Calu3 (cell line): ENCODE results near the gene NCAPH2. TPM values are rescaled to one million over a fixed set of nuclear protein-coding genes. Genes with fewer than 3 reads are reported as not detected.
"Not testable (repeated sequence)": the region's sequence is repeated elsewhere in the genome, so short reads cannot be mapped to it uniquely, and the experiment has no call there.

ENCODE experiments used
- BruUV-seq: library from RNA; stranded (reverse); fragments of 400-500 nt; replicated peaks from 2 replicates; lab custom pipeline; 2021; lab: Mats Ljungman, UMichigan
- CTCF ChIA-PET: fragments of 300-600 bp; sonication (Branson Sonifier 250); formaldehyde crosslinking; loops from one replicate; lab custom pipeline; 2022; ENCODE audit warnings: antibody characterized with exemption; lab: Charles Lee
- DNase-seq: peaks from one replicate; pipeline ENCODE4 v3.0.0; 2022
- H3K27ac Mint-ChIP-seq: one replicate; pipeline ENCODE4 v1.8.0; 2022; ENCODE audit warnings: mixed read lengths; ENCODE audit not compliant: unreplicated experiment
- H3K27me3 Mint-ChIP-seq: one replicate; pipeline ENCODE4 v1.8.0; 2022; ENCODE audit warnings: mixed read lengths; ENCODE audit not compliant: unreplicated experiment
- H3K36me3 Mint-ChIP-seq: one replicate; pipeline ENCODE4 v1.8.0; 2022; ENCODE audit warnings: mild to moderate bottlenecking, moderate library complexity, mixed read lengths; ENCODE audit not compliant: insufficient read depth, unreplicated experiment
- H3K4me1 Mint-ChIP-seq: one replicate; pipeline ENCODE4 v1.8.0; 2022; ENCODE audit warnings: mild to moderate bottlenecking, low read depth, mixed read lengths; ENCODE audit not compliant: unreplicated experiment
- H3K4me3 Mint-ChIP-seq: one replicate; pipeline ENCODE4 v1.8.0; 2022; ENCODE audit warnings: mild to moderate bottlenecking, low read depth, moderate library complexity, mixed read lengths; ENCODE audit not compliant: unreplicated experiment
- H3K9me3 Mint-ChIP-seq: one replicate; pipeline ENCODE4 v1.8.0; 2022; ENCODE audit warnings: low read depth, mixed read lengths; ENCODE audit not compliant: unreplicated experiment
- CTCF ChIP-seq: fragments of 200-600 bp; IDR thresholded peaks from one replicate; pipeline ENCODE4 v1.8.0; 2022; ENCODE audit warnings: antibody characterized with exemption; ENCODE audit not compliant: unreplicated experiment
- intact Hi-C: fragments of 100-400 bp; cut with micrococcal nuclease; formaldehyde crosslinking; loops from one replicate; pipeline ENCODE4 v1.10.0; 2022; ENCODE audit not compliant: unreplicated experiment
- total RNA-seq: library from RNA; stranded (reverse); gene quantifications from 2 replicates; pipeline ENCODE4 v1.2.3, GENCODE V29; 2022

Gene NCAPH2
- total RNA-seq, 1 experiment from 2014 or later = 92.0 TPM

- H3K27ac Mint-ChIP-seq = no peak overlapping the region
- CTCF ChIA-PET = interaction anchor here (0.6 kb wide), 1 partner anchor 124 kb away, joined by 5 read pairs; no protein-coding TSS in a partner anchor
- no peak for TF ChIP-seq CTCF
Measured at GRCh38 chr22:50519151-50519550, 11.1 kb downstream of the NCAPH2 start.

GRCh38 chr22:50520184-50520583 lies 12.2 kb downstream of the NCAPH2 start:
- H3K4me3 Mint-ChIP-seq, H3K9me3 Mint-ChIP-seq, H3K27ac Mint-ChIP-seq, H3K27me3 Mint-ChIP-seq, DNase-seq, intact Hi-C loops, CTCF ChIA-PET, BruUV-seq: not testable (repeated sequence)
- Mint-ChIP-seq H3K4me1 (peaks cover 10% of the 10 kb centered on the region), H3K36me3 (peaks cover 49% of the 10 kb centered on the region)

More at GRCh38 chr22:50519151-50519550, 11.1 kb downstream of the NCAPH2 start:
- Mint-ChIP-seq H3K4me1 (peaks cover under 1% of the 10 kb centered on the region), H3K9me3 (no peaks in the 10 kb centered on the region), H3K36me3 (peaks cover 39% of the 10 kb centered on the region), H3K27me3 (no peaks in the 10 kb centered on the region), H3K4me3 (no peak overlapping the region)
- intact Hi-C loops = no loop called here
- DNase-seq = no peak
- no TSS peak for BruUV-seq

GRCh38 chr22:50520826-50521453 lies 12.9 kb downstream of the NCAPH2 start:
- intact Hi-C loops = no loop called here
- CTCF ChIA-PET = no interaction called here
- Mint-ChIP-seq H3K27me3 (no peaks in the 10 kb centered on the region), H3K9me3 (no peaks in the 10 kb centered on the region), H3K36me3 (peaks cover 57% of the 10 kb centered on the region), H3K4me1 (peaks cover 10% of the 10 kb centered on the region), H3K27ac (no peak overlapping the region), H3K4me3 (no peak overlapping the region)
- TF ChIP-seq CTCF = no peak
- no TSS peak for BruUV-seq
- DNase-seq = no peak

- no TSS peak for BruUV-seq
- Mint-ChIP-seq H3K27ac (no peak overlapping the region), H3K36me3 (peaks cover 62% of the 10 kb centered on the region), H3K4me1 (peaks cover 11% of the 10 kb centered on the region), H3K4me3 (no peak overlapping the region), H3K9me3 (no peaks in the 10 kb centered on the region), H3K27me3 (no peaks in the 10 kb centered on the region)
- intact Hi-C loops = no loop called here
- TF ChIP-seq CTCF = no peak
- CTCF ChIA-PET = no interaction called here
- no peak for DNase-seq
Measured at GRCh38 chr22:50521710-50522109, 13.7 kb downstream of the NCAPH2 start.

GRCh38 chr22:50522208-50522805 lies 14.3 kb downstream of the NCAPH2 start:
- Mint-ChIP-seq H3K27ac (peak overlapping the region; percentile 66), H3K36me3 (peaks cover 62% of the 10 kb centered on the region), H3K4me1 (peaks cover 17% of the 10 kb centered on the region)

More at GRCh38 chr22:50522208-50522805, 14.3 kb downstream of the NCAPH2 start:
- TF ChIP-seq CTCF = no peak
- BruUV-seq = no TSS peak
- intact Hi-C loops = no loop called here
- Mint-ChIP-seq H3K9me3 (no peaks in the 10 kb centered on the region), H3K4me3 (no peak overlapping the region), H3K27me3 (no peaks in the 10 kb centered on the region)
- CTCF ChIA-PET = no interaction called here
- no peak for DNase-seq
